HUDEP-2 (cell line): Measurements from ENCODE around the gene SLAMF8.

Source experiments
- DNase-seq, 76 experiments: peaks; one replicate each; lab custom pipeline; 2025; ENCODE audit not compliant: unreplicated experiment in 76 of 76; lab: John Stamatoyannopoulos, UW

Gene SLAMF8

GRCh38 chr1:159817276-159818041 is 9.2 kb upstream of the SLAMF8 start:
- DNase-seq = no peak

- DNase-seq = no peak
Measured at GRCh38 chr1:159821171-159821867, 5.4 kb upstream of the SLAMF8 start.

DNA sequence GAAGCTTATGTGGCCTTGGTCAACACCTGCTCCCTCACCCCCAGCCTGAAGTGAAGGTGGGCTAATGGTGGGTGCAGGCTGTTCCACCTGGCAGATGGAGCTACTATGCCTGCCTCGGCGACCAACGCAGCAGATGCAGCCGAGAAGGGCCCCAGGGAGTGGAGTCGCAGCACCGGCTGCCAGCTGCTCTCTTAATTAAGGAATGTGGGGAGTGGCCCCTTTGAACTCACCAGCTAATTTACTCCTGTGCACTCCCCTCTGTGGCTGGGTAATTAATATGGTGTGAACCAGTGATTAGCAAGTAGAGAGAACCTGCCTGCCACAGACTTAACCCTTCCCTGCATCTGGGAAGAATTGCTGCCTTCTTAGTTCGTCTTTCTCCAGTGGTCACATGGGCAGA is 3.3 kb upstream of the SLAMF8 start:
- DNase-seq = no peak

DNA sequence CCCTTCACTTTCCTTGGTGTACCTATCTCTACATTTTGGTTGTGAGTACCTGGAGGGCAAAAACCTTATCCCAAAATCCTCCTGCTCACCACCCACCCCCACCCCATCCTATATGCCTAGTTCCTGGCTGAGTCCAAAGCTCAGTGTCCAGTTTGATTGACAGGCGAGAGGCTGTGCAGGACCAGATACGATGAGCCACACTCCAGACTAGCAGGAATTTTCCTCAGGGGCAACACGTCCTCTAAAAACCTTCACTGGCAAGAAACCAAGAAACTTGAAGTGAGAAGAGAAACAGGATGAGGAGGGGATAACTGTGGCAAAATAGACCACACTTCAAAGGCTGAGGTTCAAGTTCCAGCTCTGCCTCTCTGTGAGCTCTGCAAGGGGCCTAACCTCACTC is 1.1 kb upstream of the SLAMF8 start:
- DNase-seq = no peak

DNA sequence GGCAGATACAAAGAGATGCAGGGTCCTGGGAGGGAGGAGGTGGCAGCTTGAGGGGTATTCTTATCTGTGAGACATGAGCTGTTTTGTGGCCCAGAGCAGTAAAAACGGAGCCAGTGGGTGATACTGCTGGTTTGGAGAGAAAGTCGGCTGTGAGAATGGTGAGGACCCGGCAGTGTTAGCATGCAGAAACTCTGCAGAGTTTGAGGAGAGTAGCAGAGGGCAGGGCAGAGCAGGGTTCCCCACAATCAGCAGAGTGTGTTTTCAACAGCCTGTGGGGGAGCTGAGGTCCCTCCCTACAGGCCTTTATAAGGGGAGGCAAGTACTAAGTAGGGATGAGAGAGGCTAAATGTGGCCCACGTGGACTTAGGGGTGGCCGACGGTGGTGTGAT is 423 bp downstream of the SLAMF8 start:
- no peak for DNase-seq

DNA sequence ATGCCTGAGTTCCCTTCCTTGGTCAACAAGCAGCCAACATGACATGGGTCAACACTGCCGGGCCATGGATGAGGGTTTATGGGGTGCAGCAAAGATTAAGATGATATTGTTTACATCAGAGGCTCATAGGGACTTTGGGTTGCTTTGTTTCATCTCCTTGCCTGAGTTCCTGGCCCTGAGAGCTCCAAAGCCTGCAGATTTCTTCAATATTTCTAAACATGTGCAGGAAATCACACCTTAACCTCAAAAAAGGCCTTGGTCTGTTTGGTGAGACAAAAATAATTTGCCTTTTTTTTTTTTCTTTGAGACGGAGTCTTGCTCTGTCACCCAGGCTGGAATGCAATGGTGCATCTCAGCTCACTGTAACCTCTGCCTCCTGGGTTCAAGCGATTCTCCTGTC is 876 bp downstream of the SLAMF8 start:
- DNase-seq = no peak

GRCh38 chr1:159828176-159828575 is 1.5 kb downstream of the SLAMF8 start:
- DNase-seq = no peak

DNA sequence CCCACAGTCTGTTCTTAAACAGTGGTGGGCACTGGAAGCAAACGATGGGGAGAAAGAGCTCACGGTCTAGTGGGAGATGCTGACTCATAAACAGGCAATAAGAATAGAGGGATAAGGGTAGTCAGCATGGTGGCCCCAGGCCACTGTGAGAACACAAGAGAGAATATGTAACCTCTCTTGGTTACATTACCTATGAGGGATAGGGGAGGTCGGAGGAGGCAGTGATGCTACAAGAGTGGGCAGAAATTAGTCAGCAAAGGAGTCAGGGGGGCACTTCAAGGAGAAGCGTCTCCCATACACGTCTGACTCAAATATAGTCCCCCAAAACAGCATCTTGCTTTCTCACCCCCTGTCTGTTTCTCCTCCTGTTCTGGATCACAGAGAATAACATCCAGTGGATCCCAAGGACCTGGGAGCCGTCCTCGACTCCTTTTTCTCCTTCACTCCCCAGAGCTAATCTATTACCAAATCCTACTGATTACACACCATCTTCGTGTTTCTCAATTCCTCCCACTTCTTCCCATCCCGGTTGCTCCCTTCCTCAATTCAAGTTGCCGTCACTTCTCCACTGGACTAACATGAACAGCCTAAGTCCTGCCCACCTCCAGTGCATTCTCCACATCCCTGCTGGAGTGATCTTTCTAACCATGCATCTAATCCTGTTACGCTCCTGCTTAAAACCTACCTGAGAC is 2.1 kb downstream of the SLAMF8 start:
- no peak for DNase-seq

DNA sequence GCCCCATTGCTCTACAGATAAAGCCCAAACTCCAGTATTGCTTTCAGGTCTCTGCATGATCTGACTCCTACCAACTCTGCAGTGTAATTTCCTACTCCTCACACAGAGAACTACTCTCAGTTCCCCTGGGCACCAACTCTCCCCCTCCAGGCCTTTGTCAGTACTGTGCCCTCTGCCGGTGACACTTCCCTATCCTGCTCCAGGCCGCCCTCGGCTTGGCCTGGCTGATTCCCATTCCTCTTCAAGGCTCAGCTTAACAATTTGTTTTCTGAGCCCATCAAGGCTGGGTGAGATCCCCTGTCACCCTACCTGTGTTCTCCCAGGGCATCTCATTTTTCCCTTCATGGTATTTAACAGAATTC is 2.6 kb downstream of the SLAMF8 start:
- peak in 11 of 76 experiments; percentile 1 to 32 (median 6) for DNase-seq

DNA sequence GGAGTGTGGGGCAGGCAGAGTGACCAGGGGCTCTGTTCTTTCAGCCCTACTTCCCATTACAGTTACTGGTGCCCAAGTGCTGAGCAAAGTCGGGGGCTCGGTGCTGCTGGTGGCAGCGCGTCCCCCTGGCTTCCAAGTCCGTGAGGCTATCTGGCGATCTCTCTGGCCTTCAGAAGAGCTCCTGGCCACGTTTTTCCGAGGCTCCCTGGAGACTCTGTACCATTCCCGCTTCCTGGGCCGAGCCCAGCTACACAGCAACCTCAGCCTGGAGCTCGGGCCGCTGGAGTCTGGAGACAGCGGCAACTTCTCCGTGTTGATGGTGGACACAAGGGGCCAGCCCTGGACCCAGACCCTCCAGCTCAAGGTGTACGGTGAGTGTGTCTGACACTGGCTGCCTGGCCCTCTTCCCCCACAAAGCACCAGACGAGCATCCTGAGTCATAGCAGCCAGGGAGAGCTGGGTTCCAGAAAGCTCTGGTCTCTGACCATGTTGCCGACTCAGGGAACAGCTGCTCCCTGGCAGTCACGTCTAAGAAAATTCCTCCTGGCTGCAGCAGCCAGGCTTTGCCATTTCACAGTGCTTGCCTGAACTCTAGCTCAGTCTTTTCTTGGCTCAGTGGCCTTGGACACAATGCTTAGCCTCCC is 3.3 kb downstream of the SLAMF8 start:
- no peak for DNase-seq

DNA sequence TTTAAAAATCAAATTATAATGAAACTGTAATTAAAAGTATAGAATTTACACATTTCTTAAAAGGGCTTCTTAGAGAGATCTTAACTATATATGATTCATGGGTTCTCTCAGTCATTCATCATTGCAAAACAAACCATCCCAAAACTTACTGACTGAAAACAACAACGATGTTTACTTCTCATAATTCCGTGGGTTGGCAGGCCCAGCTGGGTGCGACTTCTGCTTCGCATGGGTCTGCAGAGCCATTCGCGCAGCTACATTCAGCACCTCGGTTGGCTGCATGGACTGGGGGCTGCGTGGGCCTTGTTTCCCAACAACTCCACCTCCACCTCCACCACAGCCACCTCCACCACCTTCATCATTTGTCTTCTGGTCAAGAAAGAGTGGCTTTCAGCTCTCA is 4.0 kb downstream of the SLAMF8 start:
- DNase-seq = no peak

GRCh38 chr1:159831412-159832141 is 4.9 kb downstream of the SLAMF8 start:
- no peak for DNase-seq

DNA sequence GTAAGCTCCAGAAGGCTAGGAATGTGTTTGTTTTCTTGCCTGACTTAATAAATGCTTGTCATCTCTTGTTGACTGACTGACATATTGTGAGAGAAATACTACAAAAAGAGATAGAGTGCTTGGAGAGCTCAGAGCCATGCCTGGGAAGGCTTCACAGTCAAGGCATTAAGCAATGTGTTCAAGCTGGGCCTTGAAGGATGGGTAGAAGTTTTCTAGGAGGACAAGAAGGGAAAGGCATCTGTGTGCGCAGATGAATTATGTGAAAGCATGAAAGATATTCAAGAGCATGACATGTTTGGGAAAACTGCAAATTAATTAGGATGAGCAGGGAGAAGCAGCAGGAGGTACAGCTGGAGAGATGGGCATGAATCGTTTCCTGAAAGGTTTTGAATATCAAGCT is 5.6 kb downstream of the SLAMF8 start:
- no peak for DNase-seq

- DNase-seq = no peak
Measured at GRCh38 chr1:159835356-159835755, 8.7 kb downstream of the SLAMF8 start.

GRCh38 chr1:159835862-159836525 is 9.3 kb downstream of the SLAMF8 start:
- no peak for DNase-seq

DNA sequence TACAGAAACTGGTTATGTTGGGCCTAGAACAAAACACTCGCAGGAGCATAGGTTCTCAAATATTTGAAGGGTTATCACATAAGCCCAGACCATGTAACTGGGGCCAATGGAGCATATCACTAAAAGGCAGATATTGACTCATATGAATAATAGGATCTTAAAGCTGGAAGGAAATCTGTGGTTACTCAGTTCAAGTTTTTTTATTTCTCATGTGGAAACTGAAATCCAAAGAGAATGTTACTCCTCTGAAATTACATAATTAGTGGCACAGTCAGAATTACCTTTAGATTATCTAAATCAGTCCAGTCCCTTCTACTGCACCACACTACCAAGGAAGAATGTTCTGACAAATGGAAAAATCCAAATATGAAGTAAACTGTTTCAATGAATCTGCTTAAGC is 12.0 kb downstream of the SLAMF8 start:
- peak in 4 of 76 experiments; percentile 2 to 6 (median 4) for DNase-seq

DNA sequence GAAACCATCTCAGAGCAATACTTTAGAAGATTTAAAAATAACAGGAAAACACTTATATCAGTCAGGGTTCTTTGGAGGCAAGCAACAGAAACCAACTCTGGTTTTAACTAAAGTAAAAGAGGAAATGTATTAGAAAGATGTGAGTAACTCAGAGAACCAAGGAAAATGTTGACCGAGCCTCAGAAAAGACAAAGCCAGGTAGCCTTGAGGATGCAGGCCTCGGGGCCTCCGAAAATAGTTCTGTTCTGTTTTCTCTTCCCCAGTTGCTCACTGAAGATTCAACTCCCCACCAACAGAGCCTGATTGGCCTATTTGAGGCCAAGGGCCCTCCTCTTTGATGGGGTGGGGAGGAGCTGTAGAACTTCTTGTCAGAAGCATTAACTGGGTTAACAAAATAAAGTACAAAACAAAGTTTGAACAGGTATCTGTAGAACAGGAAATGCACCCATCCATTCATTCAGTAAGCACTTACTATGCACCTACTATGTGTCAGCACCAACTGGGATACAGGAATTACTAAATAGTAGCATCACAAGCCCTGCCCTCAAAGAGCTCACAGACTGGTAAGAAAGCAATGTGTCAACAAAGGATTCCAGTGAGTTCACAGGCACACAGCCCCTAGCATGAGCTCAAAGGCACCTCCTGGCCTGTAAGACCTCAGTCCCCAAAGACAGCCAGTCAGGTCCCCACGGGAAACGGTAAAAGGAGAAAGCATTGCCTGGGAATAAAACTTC is 12.6 kb downstream of the SLAMF8 start:
- no peak for DNase-seq

DNA sequence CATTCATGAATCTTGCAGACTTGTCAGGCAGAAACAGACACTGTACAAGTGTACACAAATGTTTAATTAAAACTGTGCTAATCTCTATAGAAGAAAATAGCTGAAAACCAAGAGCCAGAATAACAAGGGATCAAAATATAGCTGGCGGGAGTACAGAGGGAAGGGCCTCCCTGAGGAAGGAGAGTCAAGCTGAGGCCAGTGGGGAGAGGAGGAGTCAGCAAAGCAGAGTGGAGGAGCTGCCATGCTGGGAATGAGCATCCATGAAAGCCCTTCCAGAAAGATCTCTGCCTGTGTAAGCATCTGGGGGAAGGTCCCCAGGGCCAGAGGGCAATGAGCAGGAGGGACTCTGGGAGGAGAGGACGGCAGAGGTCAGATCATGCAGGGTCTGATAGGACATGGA is 15.1 kb downstream of the SLAMF8 start:
- DNase-seq = no peak

GRCh38 chr1:159843459-159843858 is 16.8 kb downstream of the SLAMF8 start:
- no peak for DNase-seq
